ENCODE results near the gene RPS6KB2. TPM values are rescaled to one million over a fixed set of nuclear protein-coding genes. Genes with fewer than 3 reads are reported as not detected.
A peak's percentile ranks its signal among the peaks of the same experiment; 100 is the strongest.

Gene RPS6KB2
- total and polyA plus RNA-seq, 9 of the 15 experiments (the other 6 are each of a cell fraction or from before 2014, with no cell fraction given): 0.42 to 122 (median 82.6) TPM

DNA sequence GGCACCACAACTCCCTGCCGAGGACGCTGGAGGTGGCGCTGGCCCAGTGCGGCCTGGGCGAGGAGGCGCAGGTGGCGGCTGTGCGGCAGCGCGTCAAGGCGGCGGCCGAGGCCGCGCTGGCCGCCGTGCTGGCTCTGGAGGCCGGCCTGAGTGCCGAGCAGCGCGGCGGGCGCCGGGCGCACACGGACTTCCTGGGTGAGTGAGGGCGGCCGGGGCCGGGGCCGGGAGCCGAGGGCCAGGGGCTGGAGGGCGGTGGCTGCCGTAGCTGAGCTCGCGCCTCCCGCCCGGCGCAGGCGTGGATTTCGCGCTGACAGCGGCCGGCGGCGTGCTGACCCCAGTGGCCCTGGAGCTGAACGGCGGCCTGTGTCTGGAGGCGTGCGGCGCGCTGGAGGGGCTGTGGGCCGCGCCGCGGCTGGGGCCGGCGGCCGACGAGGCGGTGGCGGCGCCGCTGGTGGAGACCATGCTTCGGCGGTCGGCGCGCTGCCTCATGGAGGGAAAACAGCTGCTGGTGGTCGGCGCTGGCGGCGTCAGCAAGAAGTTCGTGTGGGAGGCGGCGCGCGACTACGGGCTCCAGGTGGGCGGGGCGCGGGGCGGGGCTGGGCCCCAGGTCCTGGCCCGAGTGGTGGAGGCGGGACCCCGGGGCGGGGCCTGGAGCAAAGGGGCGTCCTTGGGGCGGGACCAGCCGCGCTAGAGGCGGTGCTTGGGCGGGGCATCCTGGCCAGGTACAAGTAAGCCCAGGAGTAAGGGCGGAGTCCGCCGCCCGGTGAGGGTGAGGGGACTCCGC is 7.5 kb upstream of the RPS6KB2 start (continued):
- no peak for TF ChIP-seq TCF7L2 (IDR thresholded peaks at IDR 0.05; ENCODE audit: low read depth, low read length)
- TF ChIP-seq SIX5 (IDR thresholded peaks at IDR 0.05; ENCODE audit: borderline replicate concordance in 1 of 2, insufficient read depth in 1 of 2, low read depth in 1 of 2, low read length in 2 of 2): no peak
- TF ChIP-seq, protein P1, sequence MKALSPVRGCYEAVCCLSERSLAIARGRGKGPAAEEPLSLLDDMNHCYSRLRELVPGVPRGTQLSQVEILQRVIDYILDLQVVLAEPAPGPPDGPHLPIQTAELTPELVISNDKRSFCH (CRISPR knock-in tag; IDR thresholded peaks at IDR 0.05): no peak
- TF ChIP-seq, protein P1 (tag; IDR thresholded peaks at IDR 0.05): peak; percentile 84
- TF ChIP-seq ZFX (CRISPR knock-in tag; IDR thresholded peaks at IDR 0.05): peak; percentile 70
- no peak for TF ChIP-seq TEAD1 (CRISPR knock-in tag; IDR thresholded peaks at IDR 0.05)
- TF ChIP-seq HMBOX1 (IDR thresholded peaks at IDR 0.05): no peak
- TF ChIP-seq DDX20 (tag; IDR thresholded peaks at IDR 0.05; ENCODE audit: low read depth): no peak
- TF ChIP-seq RBM39 (optimal IDR thresholded peaks at IDR 0.05; ENCODE audit: low read depth, low read length): no peak
- no peak for TF ChIP-seq POLR2AphosphoS2 (IDR thresholded peaks at IDR 0.05; ENCODE audit: low read length)
- TF ChIP-seq ZNF224 (CRISPR knock-in tag; IDR thresholded peaks at IDR 0.05): no peak
- TF ChIP-seq, protein P2, sequence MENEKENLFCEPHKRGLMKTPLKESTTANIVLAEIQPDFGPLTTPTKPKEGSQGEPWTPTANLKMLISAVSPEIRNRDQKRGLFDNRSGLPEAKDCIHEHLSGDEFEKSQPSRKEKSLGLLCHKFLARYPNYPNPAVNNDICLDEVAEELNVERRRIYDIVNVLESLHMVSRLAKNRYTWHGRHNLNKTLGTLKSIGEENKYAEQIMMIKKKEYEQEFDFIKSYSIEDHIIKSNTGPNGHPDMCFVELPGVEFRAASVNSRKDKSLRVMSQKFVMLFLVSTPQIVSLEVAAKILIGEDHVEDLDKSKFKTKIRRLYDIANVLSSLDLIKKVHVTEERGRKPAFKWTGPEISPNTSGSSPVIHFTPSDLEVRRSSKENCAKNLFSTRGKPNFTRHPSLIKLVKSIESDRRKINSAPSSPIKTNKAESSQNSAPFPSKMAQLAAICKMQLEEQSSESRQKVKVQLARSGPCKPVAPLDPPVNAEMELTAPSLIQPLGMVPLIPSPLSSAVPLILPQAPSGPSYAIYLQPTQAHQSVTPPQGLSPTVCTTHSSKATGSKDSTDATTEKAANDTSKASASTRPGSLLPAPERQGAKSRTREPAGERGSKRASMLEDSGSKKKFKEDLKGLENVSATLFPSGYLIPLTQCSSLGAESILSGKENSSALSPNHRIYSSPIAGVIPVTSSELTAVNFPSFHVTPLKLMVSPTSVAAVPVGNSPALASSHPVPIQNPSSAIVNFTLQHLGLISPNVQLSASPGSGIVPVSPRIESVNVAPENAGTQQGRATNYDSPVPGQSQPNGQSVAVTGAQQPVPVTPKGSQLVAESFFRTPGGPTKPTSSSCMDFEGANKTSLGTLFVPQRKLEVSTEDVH (IDR thresholded peaks at IDR 0.05; ENCODE audit: low read depth, partially characterized antibody): no peak
- no peak for TF ChIP-seq SRSF7 (optimal IDR thresholded peaks at IDR 0.05; ENCODE audit: low read depth, low read length)
- peak; percentile 73 for TF ChIP-seq HMGN3 (IDR thresholded peaks at IDR 0.05; ENCODE audit: borderline replicate concordance, extremely low read depth, insufficient read length, low read depth, low read length)
- no peak for TF ChIP-seq NBN (IDR thresholded peaks at IDR 0.05; ENCODE audit: low read depth)
- TF ChIP-seq FOXJ2 (tag; IDR thresholded peaks at IDR 0.05): no peak
- TF ChIP-seq, protein P3, sequence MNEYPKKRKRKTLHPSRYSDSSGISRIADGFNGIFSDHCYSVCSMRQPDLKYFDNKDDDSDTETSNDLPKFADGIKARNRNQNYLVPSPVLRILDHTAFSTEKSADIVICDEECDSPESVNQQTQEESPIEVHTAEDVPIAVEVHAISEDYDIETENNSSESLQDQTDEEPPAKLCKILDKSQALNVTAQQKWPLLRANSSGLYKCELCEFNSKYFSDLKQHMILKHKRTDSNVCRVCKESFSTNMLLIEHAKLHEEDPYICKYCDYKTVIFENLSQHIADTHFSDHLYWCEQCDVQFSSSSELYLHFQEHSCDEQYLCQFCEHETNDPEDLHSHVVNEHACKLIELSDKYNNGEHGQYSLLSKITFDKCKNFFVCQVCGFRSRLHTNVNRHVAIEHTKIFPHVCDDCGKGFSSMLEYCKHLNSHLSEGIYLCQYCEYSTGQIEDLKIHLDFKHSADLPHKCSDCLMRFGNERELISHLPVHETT (CRISPR knock-in tag; conservative IDR thresholded peaks at IDR 0.05 in 1 of 2, IDR thresholded peaks at IDR 0.05 in 1 of 2): 0 out of 4 replicates have a peak, but pooled peaks of 1 of the 2 experiments have one; percentile 29
- no peak for TF ChIP-seq MTA2 (IDR thresholded peaks at IDR 0.05; ENCODE audit: low read depth)
- no peak for TF ChIP-seq TAF15 (IDR thresholded peaks at IDR 0.05; ENCODE audit: low read depth, low read length)
- TF ChIP-seq TCFL5 (CRISPR knock-in tag; conservative IDR thresholded peaks at IDR 0.05): no peak
- no peak for TF ChIP-seq CBX1 (IDR thresholded peaks at IDR 0.05; ENCODE audit: low read depth)
- peak; percentile 95 for TF ChIP-seq L3MBTL2 (IDR thresholded peaks at IDR 0.05)

Data from K562 (cell line).